Neural cell (in vitro differentiated cells): Measurements from ENCODE around the gene ASCL2. TPM values are rescaled to one million over a fixed set of nuclear protein-coding genes. Genes with fewer than 3 reads are reported as not detected.

Experiments
- H2AFZ ChIP-seq: fragments of 200-600, 300-800 bp; sonication (generic), shearing (Covaris generic); 2 replicates; pipeline ENCODE4 v1.6.0; 2014; ENCODE audit warnings: low read depth, mild to moderate bottlenecking, antibody characterized with exemption, low read length, moderate library complexity
- H3F3A ChIP-seq: fragments of 200-600 bp; shearing (Covaris generic); 2 replicates; pipeline ENCODE4 v1.6.1; 2016; ENCODE audit warnings: mild to moderate bottlenecking, moderate library complexity, mixed read lengths, antibody characterized with exemption, low read length; ENCODE audit not compliant: insufficient read depth, poor library complexity, severe bottlenecking
- H3K27ac ChIP-seq: fragments of 200-600, 300-800 bp; sonication (generic), shearing (Covaris generic); 2 replicates; pipeline ENCODE4 v1.5.1; 2014; ENCODE audit warnings: mild to moderate bottlenecking, low read length, moderate library complexity
- H3K27me3 ChIP-seq: fragments of 300-800, 200-600 bp; sonication (generic), shearing (Covaris generic); 2 replicates; pipeline ENCODE4 v1.6.0; 2014; ENCODE audit warnings: mild to moderate bottlenecking, low read depth, low read length, moderate library complexity; ENCODE audit not compliant: insufficient read depth
- H3K36me3 ChIP-seq: fragments of 300-800, 200-600 bp; sonication (generic), shearing (Covaris generic); 2 replicates; pipeline ENCODE4 v1.5.1; 2014; ENCODE audit warnings: mild to moderate bottlenecking, antibody characterized with exemption, low read length, moderate library complexity; ENCODE audit not compliant: insufficient read depth
- H3K4me2 ChIP-seq: fragments of 300-800, 200-600 bp; sonication (generic), shearing (Covaris generic); 2 replicates; pipeline ENCODE4 v1.6.0; 2014; ENCODE audit warnings: mild to moderate bottlenecking, low read length
- H3K4me3 ChIP-seq: fragments of 300-800, 200-600 bp; sonication (generic), shearing (Covaris generic); 2 replicates; pipeline ENCODE4 v1.5.1; 2014; ENCODE audit warnings: mild to moderate bottlenecking, low read length, moderate library complexity
- H3K79me2 ChIP-seq: fragments of 200-600 bp; shearing (Covaris generic); replicated peaks from 2 replicates; pipeline ENCODE4 v1.6.0; 2014; ENCODE audit warnings: mild to moderate bottlenecking, low read length, moderate library complexity; ENCODE audit not compliant: insufficient read depth
- H3K9ac ChIP-seq: fragments of 300-800, 200-600 bp; sonication (generic), shearing (Covaris generic); 2 replicates; pipeline ENCODE4 v1.6.1; 2016; ENCODE audit warnings: mild to moderate bottlenecking, low read length, mixed read lengths
- H3K9me2 ChIP-seq: fragments of 200-600 bp; shearing (Covaris generic); 2 replicates; pipeline ENCODE4 v1.6.1; 2016; ENCODE audit warnings: mild to moderate bottlenecking, low read length, mixed read lengths; ENCODE audit not compliant: insufficient read depth
- H3K9me3 ChIP-seq: fragments of 200-600, 300-800 bp; sonication (generic), shearing (Covaris generic); 2 replicates; pipeline ENCODE4 v1.6.1; 2016; ENCODE audit warnings: mild to moderate bottlenecking, mixed run types, low read length, moderate library complexity, mixed read lengths
- H4K20me1 ChIP-seq: fragments of 200-600 bp; shearing (Covaris generic); 2 replicates; pipeline ENCODE4 v1.6.1; 2016; ENCODE audit warnings: mild to moderate bottlenecking, mixed run types; ENCODE audit not compliant: insufficient read depth
- EP300 ChIP-seq: fragments of 450-650 bp; conservative IDR thresholded peaks from 2 replicates; pipeline ENCODE4 v1.6.1; 2014; ENCODE audit warnings: antibody characterized with exemption, mild to moderate bottlenecking, moderate library complexity; ENCODE audit not compliant: poor library complexity, severe bottlenecking
- EZH2 ChIP-seq: fragments of 200-600, 300-800 bp; shearing (Covaris generic), sonication (generic); IDR thresholded peaks from 2 replicates; pipeline ENCODE4 v1.6.1; 2014; ENCODE audit warnings: antibody characterized with exemption, low read length, borderline replicate concordance, mild to moderate bottlenecking; ENCODE audit not compliant: insufficient read depth, poor library complexity, severe bottlenecking
- MXI1 ChIP-seq: fragments of 450-650 bp; conservative IDR thresholded peaks from 2 replicates; pipeline ENCODE4 v1.6.1; 2014; ENCODE audit warnings: antibody characterized with exemption, mild to moderate bottlenecking; ENCODE audit not compliant: poor library complexity, severe bottlenecking
- POLR2AphosphoS5 ChIP-seq: IDR thresholded peaks from 2 replicates; pipeline ENCODE4 v1.6.1; 2012
- RAD21 ChIP-seq: fragments of 450-650 bp; conservative IDR thresholded peaks from 2 replicates; pipeline ENCODE4 v1.6.1; 2014; ENCODE audit warnings: antibody characterized with exemption, mild to moderate bottlenecking, moderate library complexity
- SMC3 ChIP-seq: fragments of 450-650 bp; conservative IDR thresholded peaks from 2 replicates; pipeline ENCODE4 v1.6.1; 2014; ENCODE audit warnings: antibody characterized with exemption, mild to moderate bottlenecking, moderate library complexity; ENCODE audit not compliant: poor library complexity
- TAF1 ChIP-seq: IDR thresholded peaks from 2 replicates; pipeline ENCODE4 v1.6.1; 2012; ENCODE audit warnings: low read depth
- polyA plus RNA-seq: library from polyadenylated mRNA; depleted of rRNA; stranded (reverse); fragments of >200 nt; gene quantifications from 2 replicates; pipeline ENCODE4 v1.2.3, GENCODE V29; 2014
- TF ChIP-seq, protein P1 (sequence below): fragments of 450-650 bp; IDR thresholded peaks from 2 replicates; pipeline ENCODE4 v1.5.1; 2014; ENCODE audit warnings: antibody characterized with exemption, mild to moderate bottlenecking, moderate library complexity; ENCODE audit not compliant: poor library complexity, severe bottlenecking
- TF ChIP-seq, protein P2 (sequence below): IDR thresholded peaks from 2 replicates; pipeline ENCODE4 v1.6.1; 2012; ENCODE audit warnings: borderline replicate concordance

ASCL2 gene
- polyA plus RNA-seq, 1 donor from 2014 or later = not detected

DNA sequence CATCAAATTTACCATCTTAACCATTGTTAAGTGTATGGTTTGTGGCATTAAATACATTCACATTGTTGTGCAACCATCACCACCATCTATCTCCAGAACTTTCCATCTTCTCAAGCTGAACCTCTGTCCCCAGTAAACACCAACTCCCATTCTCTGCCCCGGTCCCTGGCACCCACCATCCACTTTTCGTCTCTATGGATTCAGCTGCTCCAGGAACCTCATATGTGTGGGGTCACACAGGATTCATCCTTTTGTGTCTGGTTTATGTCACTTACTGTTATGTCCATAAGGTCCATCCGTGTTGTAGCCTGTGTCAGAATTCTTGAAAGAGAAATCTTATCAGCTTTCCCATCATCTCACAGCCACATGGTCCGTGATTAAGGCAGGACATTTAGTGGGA, 47.7 kb upstream of the ASCL2 start:
- Histone ChIP-seq H4K20me1 (no peaks in the 10 kb centered on the region), H3K79me2 (no peaks in the 10 kb centered on the region), H3K9me3 (no peaks in the 10 kb centered on the region), H3K27ac (no peak overlapping the region), H3K9me2 (no peaks in the 10 kb centered on the region), H2AFZ (no peak overlapping the region), H3F3A (no peaks in the 10 kb centered on the region), H3K27me3 (no peaks in the 10 kb centered on the region), H3K9ac (no peak overlapping the region), H3K4me3 (no peak overlapping the region), H3K36me3 (no peaks in the 10 kb centered on the region), H3K4me2 (no peak overlapping the region)
- TF ChIP-seq, protein P1, sequence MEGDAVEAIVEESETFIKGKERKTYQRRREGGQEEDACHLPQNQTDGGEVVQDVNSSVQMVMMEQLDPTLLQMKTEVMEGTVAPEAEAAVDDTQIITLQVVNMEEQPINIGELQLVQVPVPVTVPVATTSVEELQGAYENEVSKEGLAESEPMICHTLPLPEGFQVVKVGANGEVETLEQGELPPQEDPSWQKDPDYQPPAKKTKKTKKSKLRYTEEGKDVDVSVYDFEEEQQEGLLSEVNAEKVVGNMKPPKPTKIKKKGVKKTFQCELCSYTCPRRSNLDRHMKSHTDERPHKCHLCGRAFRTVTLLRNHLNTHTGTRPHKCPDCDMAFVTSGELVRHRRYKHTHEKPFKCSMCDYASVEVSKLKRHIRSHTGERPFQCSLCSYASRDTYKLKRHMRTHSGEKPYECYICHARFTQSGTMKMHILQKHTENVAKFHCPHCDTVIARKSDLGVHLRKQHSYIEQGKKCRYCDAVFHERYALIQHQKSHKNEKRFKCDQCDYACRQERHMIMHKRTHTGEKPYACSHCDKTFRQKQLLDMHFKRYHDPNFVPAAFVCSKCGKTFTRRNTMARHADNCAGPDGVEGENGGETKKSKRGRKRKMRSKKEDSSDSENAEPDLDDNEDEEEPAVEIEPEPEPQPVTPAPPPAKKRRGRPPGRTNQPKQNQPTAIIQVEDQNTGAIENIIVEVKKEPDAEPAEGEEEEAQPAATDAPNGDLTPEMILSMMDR = no peak
- TF ChIP-seq EP300 (no peak), EZH2 (no peak), RAD21 (no peak), TAF1 (no peak), POLR2AphosphoS5 (no peak), SMC3 (no peak), MXI1 (no peak)
- TF ChIP-seq, protein P2, sequence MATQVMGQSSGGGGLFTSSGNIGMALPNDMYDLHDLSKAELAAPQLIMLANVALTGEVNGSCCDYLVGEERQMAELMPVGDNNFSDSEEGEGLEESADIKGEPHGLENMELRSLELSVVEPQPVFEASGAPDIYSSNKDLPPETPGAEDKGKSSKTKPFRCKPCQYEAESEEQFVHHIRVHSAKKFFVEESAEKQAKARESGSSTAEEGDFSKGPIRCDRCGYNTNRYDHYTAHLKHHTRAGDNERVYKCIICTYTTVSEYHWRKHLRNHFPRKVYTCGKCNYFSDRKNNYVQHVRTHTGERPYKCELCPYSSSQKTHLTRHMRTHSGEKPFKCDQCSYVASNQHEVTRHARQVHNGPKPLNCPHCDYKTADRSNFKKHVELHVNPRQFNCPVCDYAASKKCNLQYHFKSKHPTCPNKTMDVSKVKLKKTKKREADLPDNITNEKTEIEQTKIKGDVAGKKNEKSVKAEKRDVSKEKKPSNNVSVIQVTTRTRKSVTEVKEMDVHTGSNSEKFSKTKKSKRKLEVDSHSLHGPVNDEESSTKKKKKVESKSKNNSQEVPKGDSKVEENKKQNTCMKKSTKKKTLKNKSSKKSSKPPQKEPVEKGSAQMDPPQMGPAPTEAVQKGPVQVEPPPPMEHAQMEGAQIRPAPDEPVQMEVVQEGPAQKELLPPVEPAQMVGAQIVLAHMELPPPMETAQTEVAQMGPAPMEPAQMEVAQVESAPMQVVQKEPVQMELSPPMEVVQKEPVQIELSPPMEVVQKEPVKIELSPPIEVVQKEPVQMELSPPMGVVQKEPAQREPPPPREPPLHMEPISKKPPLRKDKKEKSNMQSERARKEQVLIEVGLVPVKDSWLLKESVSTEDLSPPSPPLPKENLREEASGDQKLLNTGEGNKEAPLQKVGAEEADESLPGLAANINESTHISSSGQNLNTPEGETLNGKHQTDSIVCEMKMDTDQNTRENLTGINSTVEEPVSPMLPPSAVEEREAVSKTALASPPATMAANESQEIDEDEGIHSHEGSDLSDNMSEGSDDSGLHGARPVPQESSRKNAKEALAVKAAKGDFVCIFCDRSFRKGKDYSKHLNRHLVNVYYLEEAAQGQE = no peak

DNA sequence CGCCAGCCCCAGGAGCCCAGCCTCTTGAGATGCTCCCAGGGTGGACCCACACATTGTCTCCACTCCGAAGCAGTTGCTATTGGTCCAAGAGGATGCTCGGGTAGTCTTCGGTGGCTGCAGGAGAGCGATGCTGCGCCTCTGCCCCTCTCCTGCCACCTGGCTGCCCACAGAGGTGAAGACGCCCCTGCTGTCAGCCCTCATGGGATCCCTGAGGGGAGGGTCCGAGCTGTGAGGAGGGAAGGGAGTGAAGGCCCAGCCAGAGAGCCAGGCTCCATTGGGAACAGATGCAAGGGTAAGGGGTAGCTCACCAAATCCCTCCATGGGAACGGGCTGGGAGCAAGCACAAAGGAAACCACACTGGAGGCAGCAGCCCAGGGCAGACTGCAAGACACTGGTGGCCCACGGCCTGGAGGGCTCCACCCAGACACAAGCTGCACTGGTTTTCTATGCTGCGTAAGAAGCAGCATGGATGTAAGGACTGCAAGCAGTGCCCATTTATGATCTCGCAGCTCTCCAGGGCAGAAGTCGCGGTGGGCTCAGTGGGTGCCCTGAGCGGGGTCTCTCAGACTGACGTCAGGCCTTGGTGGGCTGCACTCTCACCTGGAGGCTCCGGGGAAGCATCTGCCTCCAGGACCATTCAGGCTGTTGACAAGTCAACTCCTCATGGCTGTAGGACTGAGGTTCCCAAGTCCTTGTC, 47.1 kb upstream of the ASCL2 start:
- Histone ChIP-seq H3K36me3 (no peaks in the 10 kb centered on the region), H3K9me3 (no peaks in the 10 kb centered on the region), H3K79me2 (no peaks in the 10 kb centered on the region), H3K4me2 (no peak overlapping the region), H4K20me1 (no peaks in the 10 kb centered on the region), H2AFZ (no peak overlapping the region), H3K27ac (no peak overlapping the region), H3F3A (no peaks in the 10 kb centered on the region), H3K4me3 (no peak overlapping the region), H3K9ac (no peak overlapping the region), H3K9me2 (no peaks in the 10 kb centered on the region), H3K27me3 (no peaks in the 10 kb centered on the region)
- TF ChIP-seq POLR2AphosphoS5 (no peak), RAD21 (no peak)

DNA sequence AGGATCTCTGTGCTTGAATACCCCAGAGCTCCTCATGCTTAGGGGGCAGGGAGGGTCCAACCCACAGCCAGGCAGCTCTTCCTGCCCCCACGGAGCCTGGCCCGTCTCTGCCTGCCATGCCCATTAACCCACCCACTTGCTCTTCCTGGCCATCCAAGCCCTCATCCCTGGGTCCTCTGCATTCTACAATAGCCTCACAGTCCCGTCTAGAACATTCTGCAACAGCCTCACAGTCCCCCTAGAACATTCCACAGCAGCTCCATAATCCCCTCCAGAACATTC, 46.5 kb upstream of the ASCL2 start:
- Histone ChIP-seq H3K27ac (no peak overlapping the region), H3K27me3 (no peaks in the 10 kb centered on the region), H3K79me2 (no peaks in the 10 kb centered on the region), H3K9ac (no peak overlapping the region), H4K20me1 (no peaks in the 10 kb centered on the region), H3F3A (no peaks in the 10 kb centered on the region), H3K4me2 (no peak overlapping the region), H3K9me2 (no peaks in the 10 kb centered on the region), H3K4me3 (no peak overlapping the region), H2AFZ (no peak overlapping the region), H3K9me3 (no peaks in the 10 kb centered on the region), H3K36me3 (no peaks in the 10 kb centered on the region)
- no peak for TF ChIP-seq SMC3
- TF ChIP-seq EP300 = no peak
- TF ChIP-seq, protein P2 = no peak
- no peak for TF ChIP-seq EZH2
- TF ChIP-seq MXI1 = no peak
- TF ChIP-seq POLR2AphosphoS5 = no peak
- TF ChIP-seq, protein P1 = no peak
